NT2/D1 (cell line): ENCODE measurements around the gene CDH13.

Experiments used
- SUZ12 ChIP-seq: IDR thresholded peaks from 2 replicates; pipeline ENCODE4 v1.6.1; 2011; ENCODE audit not compliant: insufficient read length, insufficient read depth; ENCODE audit errors: extremely low read depth
- ZNF274 ChIP-seq: IDR thresholded peaks from 2 replicates; pipeline ENCODE4 v1.6.1; 2011; ENCODE audit warnings: mild to moderate bottlenecking, low read depth, low read length

- TF ChIP-seq ZNF274: no peak
- no peak for TF ChIP-seq SUZ12
Measured at GRCh38 chr16:82636485-82636884, 9.7 kb downstream of the CDH13 start.
